HepG2 (cell line): ENCODE results near the gene FBLIM1. TPM values are rescaled to one million over a fixed set of nuclear protein-coding genes. Genes with fewer than 3 reads are reported as not detected.
A peak's percentile ranks its signal among the peaks of the same experiment; 100 is the strongest.

Source experiments
- ARHGAP35 ChIP-seq: sonication (generic); formaldehyde crosslinking; IDR thresholded peaks from 2 replicates; pipeline ENCODE4 v1.9.0; 2022; ENCODE audit warnings: mild to moderate bottlenecking, inconsistent platforms, moderate library complexity, missing genetic modification reagents, borderline replicate concordance
- SMAD3 ChIP-seq: sonication (generic); formaldehyde crosslinking; IDR thresholded peaks from 2 replicates; pipeline ENCODE4 v1.4.0; 2020; ENCODE audit warnings: missing genetic modification reagents
- SOX6 ChIP-seq, 2 experiments: fragments of 450-650 bp in 1 of 2; sonication (generic) in 1 of 2; formaldehyde crosslinking in 1 of 2; IDR thresholded peaks; 2 replicates each; pipeline versions ENCODE4 v1.4.0 to v1.6.1; 2017 to 2020; ENCODE audit warnings: antibody characterized with exemption in 1 of 2, mild to moderate bottlenecking in 1 of 2, missing genetic modification reagents in 1 of 2
- ZBTB3 ChIP-seq: sonication (generic); formaldehyde crosslinking; IDR thresholded peaks from 2 replicates; pipeline ENCODE4 v1.4.0; 2020; ENCODE audit warnings: low read depth, mild to moderate bottlenecking, moderate library complexity, missing genetic modification reagents, borderline replicate concordance
- ZMYM3 ChIP-seq: sonication (generic); formaldehyde crosslinking; IDR thresholded peaks from 2 replicates; pipeline ENCODE4 v1.5.1; 2020; ENCODE audit warnings: mild to moderate bottlenecking, missing genetic modification reagents
- ZNF431 ChIP-seq: sonication (generic); formaldehyde crosslinking; IDR thresholded peaks from 2 replicates; pipeline ENCODE4 v1.9.0; 2022; ENCODE audit warnings: missing genetic modification reagents, low read depth, mild to moderate bottlenecking, borderline replicate concordance
- ZNF441 ChIP-seq: sonication (generic); formaldehyde crosslinking; IDR thresholded peaks from 2 replicates; pipeline ENCODE4 v1.7.0; 2021; ENCODE audit warnings: missing genetic modification reagents, borderline replicate concordance
- ZNF703 ChIP-seq: sonication (generic); formaldehyde crosslinking; IDR thresholded peaks from 2 replicates; pipeline ENCODE4 v1.5.1; 2020; ENCODE audit warnings: missing genetic modification reagents, mild to moderate bottlenecking, moderate library complexity, borderline replicate concordance
- polyA plus RNA-seq, 8 experiments: library from polyadenylated mRNA; depleted of rRNA in 3 of 8; stranded (reverse) in 7 of 8; unstranded in 1 of 8; fragments of >200 nt; fragmentation: Illumina TruSeq in 4 of 8; extraction: Trizol in 4 of 8; gene quantifications; 2 replicates each; pipeline versions ENCODE4 v1.2.1 to v1.2.3, GENCODE V29; 2011 to 2016; ENCODE audit warnings: low read depth in 4 of 8, missing spikeins in 1 of 8, mixed read lengths in 1 of 8; ENCODE audit not compliant: insufficient read depth in 1 of 8
- total RNA-seq, 5 experiments: library from RNA; depleted of rRNA; stranded (reverse); fragments of >200 nt; fragmentation: Illumina TruSeq; extraction: Trizol; gene quantifications; 2 replicates each; pipeline ENCODE4 v1.2.3, GENCODE V29; 2016; ENCODE audit warnings: low read depth in 1 of 5
- TF ChIP-seq, protein P1 (sequence below): sonication (generic); formaldehyde crosslinking; IDR thresholded peaks from 2 replicates; pipeline ENCODE4 v1.5.0; 2020; ENCODE audit warnings: mild to moderate bottlenecking, missing genetic modification reagents, borderline replicate concordance
- TF ChIP-seq, protein P2 (sequence below), 2 experiments: fragments of 450-650 bp in 1 of 2; sonication (generic) in 1 of 2; formaldehyde crosslinking in 1 of 2; IDR thresholded peaks; 2 replicates each; pipeline versions ENCODE4 v1.6.1 to v1.8.0; 2016 to 2022; ENCODE audit warnings: antibody characterized with exemption in 1 of 2, mild to moderate bottlenecking in 1 of 2, missing genetic modification reagents in 1 of 2
- TF ChIP-seq, protein P3 (sequence below): sonication (generic); formaldehyde crosslinking; conservative IDR thresholded peaks from 2 replicates; pipeline ENCODE4 v1.8.0; 2022; ENCODE audit warnings: mild to moderate bottlenecking, moderate library complexity, missing genetic modification reagents

Gene FBLIM1
- total and polyA plus RNA-seq, 2 of the 13 experiments (the other 11 are each of a cell fraction or from before 2014, with no cell fraction given), result 10.6 to 23.0 TPM

DNA sequence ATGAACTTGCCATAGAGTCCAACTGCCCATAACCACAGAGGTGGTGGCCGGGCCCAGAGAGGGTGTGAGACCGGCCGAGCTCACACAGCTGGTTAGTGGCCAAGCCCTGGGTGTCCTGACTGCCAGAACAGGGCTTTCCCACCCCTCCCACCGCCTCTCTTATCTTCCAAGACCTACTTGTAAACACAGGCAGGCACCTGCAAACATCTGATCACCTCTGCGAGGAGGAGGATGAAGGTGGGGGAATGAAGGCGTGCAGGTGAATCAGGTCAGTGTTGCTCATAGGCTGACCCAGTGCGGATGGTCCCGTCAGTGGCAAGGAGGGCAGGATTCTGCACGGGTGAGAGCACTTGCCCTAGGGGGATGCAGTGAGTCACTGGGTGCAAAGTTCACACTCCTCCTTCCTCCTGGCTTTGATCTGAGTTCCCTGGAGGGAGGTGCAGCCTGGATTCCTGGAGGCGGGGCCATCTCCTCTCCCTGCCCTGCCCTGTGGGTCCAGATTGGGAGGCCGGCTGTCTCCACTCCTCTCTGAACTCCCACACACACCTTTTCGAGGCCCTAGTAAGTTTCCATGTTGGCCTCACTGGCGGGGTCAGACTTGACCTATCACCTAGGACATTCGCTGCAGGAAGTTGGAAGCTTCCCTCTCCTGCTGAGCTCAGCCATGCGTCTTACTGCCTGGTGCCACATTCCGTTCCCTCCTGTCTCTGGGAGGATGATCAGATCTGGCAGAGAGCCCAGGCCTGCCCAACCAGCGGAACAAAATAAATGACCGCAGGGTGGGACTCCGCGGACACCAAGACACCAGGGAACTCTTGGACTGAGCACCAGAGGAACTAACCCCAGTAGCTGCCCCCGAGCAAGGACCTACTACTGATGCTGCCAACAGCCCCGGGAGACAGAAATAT lies 41.6 kb downstream of the FBLIM1 start (continued):
- TF ChIP-seq, protein P1, sequence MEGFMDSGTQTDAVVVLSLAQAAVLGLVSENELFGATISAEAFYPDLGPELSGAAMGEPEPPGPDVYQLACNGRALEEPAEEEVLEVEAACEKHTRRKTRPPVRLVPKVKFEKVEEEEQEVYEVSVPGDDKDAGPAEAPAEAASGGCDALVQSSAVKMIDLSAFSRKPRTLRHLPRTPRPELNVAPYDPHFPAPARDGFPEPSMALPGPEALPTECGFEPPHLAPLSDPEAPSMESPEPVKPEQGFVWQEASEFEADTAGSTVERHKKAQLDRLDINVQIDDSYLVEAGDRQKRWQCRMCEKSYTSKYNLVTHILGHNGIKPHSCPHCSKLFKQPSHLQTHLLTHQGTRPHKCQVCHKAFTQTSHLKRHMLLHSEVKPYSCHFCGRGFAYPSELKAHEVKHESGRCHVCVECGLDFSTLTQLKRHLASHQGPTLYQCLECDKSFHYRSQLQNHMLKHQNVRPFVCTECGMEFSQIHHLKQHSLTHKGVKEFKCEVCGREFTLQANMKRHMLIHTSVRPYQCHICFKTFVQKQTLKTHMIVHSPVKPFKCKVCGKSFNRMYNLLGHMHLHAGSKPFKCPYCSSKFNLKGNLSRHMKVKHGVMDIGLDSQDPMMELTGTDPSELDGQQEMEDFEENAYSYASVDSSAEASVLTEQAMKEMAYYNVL (CRISPR knock-in tag), result peak; percentile 95
- peak; percentile 99 for TF ChIP-seq ZBTB3 (CRISPR knock-in tag)
- TF ChIP-seq SOX6 (IDR thresholded peaks at IDR 0.05), result no peak
- peak; percentile 90 for TF ChIP-seq SOX6 (CRISPR knock-in tag; IDR thresholded peaks at IDR 0.05)
- TF ChIP-seq ZNF441 (CRISPR knock-in tag), result peak; percentile 41; the same call in 1 of the 2 replicates
- no peak; the same call in 1 of the 2 replicates for TF ChIP-seq ZNF703
- no peak; the same call in 1 of the 2 replicates for TF ChIP-seq ARHGAP35 (CRISPR knock-in tag)
- TF ChIP-seq, protein P2, sequence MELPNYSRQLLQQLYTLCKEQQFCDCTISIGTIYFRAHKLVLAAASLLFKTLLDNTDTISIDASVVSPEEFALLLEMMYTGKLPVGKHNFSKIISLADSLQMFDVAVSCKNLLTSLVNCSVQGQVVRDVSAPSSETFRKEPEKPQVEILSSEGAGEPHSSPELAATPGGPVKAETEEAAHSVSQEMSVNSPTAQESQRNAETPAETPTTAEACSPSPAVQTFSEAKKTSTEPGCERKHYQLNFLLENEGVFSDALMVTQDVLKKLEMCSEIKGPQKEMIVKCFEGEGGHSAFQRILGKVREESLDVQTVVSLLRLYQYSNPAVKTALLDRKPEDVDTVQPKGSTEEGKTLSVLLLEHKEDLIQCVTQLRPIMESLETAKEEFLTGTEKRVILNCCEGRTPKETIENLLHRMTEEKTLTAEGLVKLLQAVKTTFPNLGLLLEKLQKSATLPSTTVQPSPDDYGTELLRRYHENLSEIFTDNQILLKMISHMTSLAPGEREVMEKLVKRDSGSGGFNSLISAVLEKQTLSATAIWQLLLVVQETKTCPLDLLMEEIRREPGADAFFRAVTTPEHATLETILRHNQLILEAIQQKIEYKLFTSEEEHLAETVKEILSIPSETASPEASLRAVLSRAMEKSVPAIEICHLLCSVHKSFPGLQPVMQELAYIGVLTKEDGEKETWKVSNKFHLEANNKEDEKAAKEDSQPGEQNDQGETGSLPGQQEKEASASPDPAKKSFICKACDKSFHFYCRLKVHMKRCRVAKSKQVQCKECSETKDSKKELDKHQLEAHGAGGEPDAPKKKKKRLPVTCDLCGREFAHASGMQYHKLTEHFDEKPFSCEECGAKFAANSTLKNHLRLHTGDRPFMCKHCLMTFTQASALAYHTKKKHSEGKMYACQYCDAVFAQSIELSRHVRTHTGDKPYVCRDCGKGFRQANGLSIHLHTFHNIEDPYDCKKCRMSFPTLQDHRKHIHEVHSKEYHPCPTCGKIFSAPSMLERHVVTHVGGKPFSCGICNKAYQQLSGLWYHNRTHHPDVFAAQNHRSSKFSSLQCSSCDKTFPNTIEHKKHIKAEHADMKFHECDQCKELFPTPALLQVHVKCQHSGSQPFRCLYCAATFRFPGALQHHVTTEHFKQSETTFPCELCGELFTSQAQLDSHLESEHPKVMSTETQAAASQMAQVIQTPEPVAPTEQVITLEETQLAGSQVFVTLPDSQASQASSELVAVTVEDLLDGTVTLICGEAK (IDR thresholded peaks at IDR 0.05), result no peak
- TF ChIP-seq, protein P2 (CRISPR knock-in tag; IDR thresholded peaks at IDR 0.05), result no peak; the same call in 1 of the 2 replicates
- TF ChIP-seq, protein P3, sequence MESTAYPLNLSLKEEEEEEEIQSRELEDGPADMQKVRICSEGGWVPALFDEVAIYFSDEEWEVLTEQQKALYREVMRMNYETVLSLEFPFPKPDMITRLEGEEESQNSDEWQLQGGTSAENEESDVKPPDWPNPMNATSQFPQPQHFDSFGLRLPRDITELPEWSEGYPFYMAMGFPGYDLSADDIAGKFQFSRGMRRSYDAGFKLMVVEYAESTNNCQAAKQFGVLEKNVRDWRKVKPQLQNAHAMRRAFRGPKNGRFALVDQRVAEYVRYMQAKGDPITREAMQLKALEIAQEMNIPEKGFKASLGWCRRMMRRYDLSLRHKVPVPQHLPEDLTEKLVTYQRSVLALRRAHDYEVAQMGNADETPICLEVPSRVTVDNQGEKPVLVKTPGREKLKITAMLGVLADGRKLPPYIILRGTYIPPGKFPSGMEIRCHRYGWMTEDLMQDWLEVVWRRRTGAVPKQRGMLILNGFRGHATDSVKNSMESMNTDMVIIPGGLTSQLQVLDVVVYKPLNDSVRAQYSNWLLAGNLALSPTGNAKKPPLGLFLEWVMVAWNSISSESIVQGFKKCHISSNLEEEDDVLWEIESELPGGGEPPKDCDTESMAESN (CRISPR knock-in tag), result no peak
- TF ChIP-seq SMAD3 (CRISPR knock-in tag), result peak; percentile 77
- TF ChIP-seq ZMYM3 (CRISPR knock-in tag), result peak; percentile 86
- peak; percentile 17; the same call in 1 of the 2 replicates for TF ChIP-seq ZNF431
